H9 (cell line): ENCODE results near the gene LTBP2. TPM values are rescaled to one million over a fixed set of nuclear protein-coding genes. Genes with fewer than 3 reads are reported as not detected.

Experiments used
- DNase-seq: peaks from one replicate; pipeline ENCODE4 v3.0.0-alpha.2; 2017
- H2AFZ ChIP-seq: one replicate; pipeline ENCODE4 v1.6.1; 2013; ENCODE audit warnings: mild to moderate bottlenecking, low read length, control low read depth, moderate library complexity
- H2AK5ac ChIP-seq: 2 replicates; pipeline ENCODE4 v1.6.1; 2013; ENCODE audit warnings: low read length, control low read depth, mixed read lengths; ENCODE audit not compliant: insufficient read length
- H2BK120ac ChIP-seq: one replicate; pipeline ENCODE4 v1.6.1; 2013; ENCODE audit warnings: low read depth, mild to moderate bottlenecking, low read length, control low read depth, inconsistent platforms; ENCODE audit not compliant: poor library complexity, severe bottlenecking
- H2BK12ac ChIP-seq: 2 replicates; pipeline ENCODE4 v1.6.1; 2013; ENCODE audit warnings: low read length, control low read depth, mixed read lengths, low read depth; ENCODE audit not compliant: insufficient read length
- H2BK15ac ChIP-seq: 2 replicates; pipeline ENCODE4 v1.6.1; 2013; ENCODE audit warnings: low read depth, low read length, control low read depth
- H2BK20ac ChIP-seq: one replicate; pipeline ENCODE4 v1.6.1; 2013; ENCODE audit warnings: low read depth, mild to moderate bottlenecking, low read length, control low read depth, inconsistent platforms; ENCODE audit not compliant: poor library complexity, severe bottlenecking
- H2BK5ac ChIP-seq: 2 replicates; pipeline ENCODE4 v1.6.1; 2013; ENCODE audit warnings: low read length, control low read depth, mixed read lengths; ENCODE audit not compliant: insufficient read length
- H3K14ac ChIP-seq: 2 replicates; pipeline ENCODE4 v1.6.1; 2013; ENCODE audit warnings: low read length, control low read depth; ENCODE audit not compliant: insufficient read depth
- H3K18ac ChIP-seq: 2 replicates; pipeline ENCODE4 v1.6.1; 2013; ENCODE audit warnings: low read depth, mild to moderate bottlenecking, mixed read lengths, low read length, control low read depth; ENCODE audit not compliant: insufficient read length
- H3K23ac ChIP-seq: 2 replicates; pipeline ENCODE4 v1.6.1; 2013; ENCODE audit warnings: low read length, control low read depth, mixed read lengths, low read depth; ENCODE audit not compliant: insufficient read length
- H3K23me2 ChIP-seq: 2 replicates; pipeline ENCODE4 v1.6.1; 2013; ENCODE audit warnings: low read depth, mild to moderate bottlenecking, mixed read lengths, low read length, control low read depth; ENCODE audit not compliant: insufficient read length, poor library complexity, severe bottlenecking
- H3K27ac ChIP-seq: 2 replicates; pipeline ENCODE4 v1.5.1; 2013; ENCODE audit warnings: low read length, control low read depth, mixed read lengths, low read depth; ENCODE audit not compliant: insufficient read length
- H3K27me3 ChIP-seq: 2 replicates; pipeline ENCODE4 v1.6.1; 2013; ENCODE audit warnings: low read length, control low read depth, inconsistent platforms; ENCODE audit not compliant: insufficient read depth
- H3K4ac ChIP-seq: 2 replicates; pipeline ENCODE4 v1.6.1; 2013; ENCODE audit warnings: low read depth, mild to moderate bottlenecking, control low read depth, inconsistent platforms, low read length, moderate library complexity
- H3K4me1 ChIP-seq: 2 replicates; pipeline ENCODE4 v1.6.1; 2013; ENCODE audit warnings: low read length, control low read depth, inconsistent platforms; ENCODE audit not compliant: insufficient read depth
- H3K4me2 ChIP-seq: 2 replicates; pipeline ENCODE4 v1.6.1; 2013; ENCODE audit warnings: low read length, control low read depth, mixed read lengths; ENCODE audit not compliant: insufficient read length, insufficient read depth
- H3K56ac ChIP-seq: 2 replicates; pipeline ENCODE4 v1.6.1; 2013; ENCODE audit warnings: low read depth, mild to moderate bottlenecking, mixed read lengths, low read length, control low read depth; ENCODE audit not compliant: insufficient read length
- H3K79me1 ChIP-seq: 2 replicates; pipeline ENCODE4 v1.6.1; 2013; ENCODE audit warnings: low read depth, mild to moderate bottlenecking, moderate library complexity, low read length, control low read depth, inconsistent platforms; ENCODE audit not compliant: insufficient read depth, poor library complexity, severe bottlenecking
- H3K79me2 ChIP-seq: 2 replicates; pipeline ENCODE4 v1.6.1; 2013; ENCODE audit warnings: low read length, control low read depth, inconsistent platforms; ENCODE audit not compliant: insufficient read depth
- H3K9ac ChIP-seq: 2 replicates; pipeline ENCODE4 v1.6.1; 2013; ENCODE audit warnings: low read length, control low read depth, mixed read lengths; ENCODE audit not compliant: insufficient read length; ENCODE audit errors: extremely low read depth
- H3K9me3 ChIP-seq: one replicate; pipeline ENCODE4 v1.6.1; 2013; ENCODE audit warnings: low read depth, low read length, inconsistent platforms; ENCODE audit not compliant: control insufficient read depth
- H3T11ph ChIP-seq: one replicate; pipeline ENCODE4 v1.6.1; 2013; ENCODE audit warnings: mild to moderate bottlenecking, low read length, control low read depth, inconsistent platforms
- H4K20me1 ChIP-seq: one replicate; pipeline ENCODE4 v1.6.1; 2013; ENCODE audit not compliant: control insufficient read depth, insufficient read length, insufficient read depth
- H4K5ac ChIP-seq: 2 replicates; pipeline ENCODE4 v1.6.1; 2013; ENCODE audit warnings: low read depth, mild to moderate bottlenecking, mixed read lengths, low read length, control low read depth; ENCODE audit not compliant: insufficient read length
- H4K8ac ChIP-seq: replicated peaks from 2 replicates; pipeline ENCODE4 v1.6.1; 2013; ENCODE audit warnings: low read length, control low read depth, mixed read lengths, low read depth; ENCODE audit not compliant: insufficient read length
- H4K91ac ChIP-seq: 2 replicates; pipeline ENCODE4 v1.6.1; 2013; ENCODE audit warnings: low read depth, mild to moderate bottlenecking, moderate library complexity, mixed read lengths, low read length, control low read depth; ENCODE audit not compliant: insufficient read length
- H3K27ac Mint-ChIP-seq, 3 experiments: 2 replicates in 2 of 3; 3 replicates in 1 of 3; pipeline ENCODE4 v1.8.0; 2020 to 2021; ENCODE audit warnings: mixed read lengths in 3 of 3, mild to moderate bottlenecking in 1 of 3, moderate library complexity in 1 of 3
- H3K27me3 Mint-ChIP-seq: 2 replicates; pipeline ENCODE4 v1.8.0; 2021; ENCODE audit warnings: low read depth, mild to moderate bottlenecking, moderate library complexity, mixed read lengths
- H3K36me3 Mint-ChIP-seq, 3 experiments: 2 replicates in 2 of 3; 3 replicates in 1 of 3; pipeline ENCODE4 v1.8.0; 2020 to 2021; ENCODE audit warnings: low read depth in 3 of 3, mixed read lengths in 3 of 3; ENCODE audit not compliant: insufficient read depth in 1 of 3
- H3K4me1 Mint-ChIP-seq, 2 experiments: 2 replicates each; pipeline ENCODE4 v1.8.0; 2020; ENCODE audit warnings: mixed read lengths in 2 of 2
- H3K4me3 Mint-ChIP-seq, 2 experiments: 2 replicates in 1 of 2; 3 replicates in 1 of 2; pipeline ENCODE4 v1.8.0; 2020 to 2021; ENCODE audit warnings: mild to moderate bottlenecking in 2 of 2, mixed read lengths in 2 of 2, moderate library complexity in 1 of 2
- H3K9me3 Mint-ChIP-seq, 2 experiments: 2 replicates in 1 of 2; 3 replicates in 1 of 2; pipeline ENCODE4 v1.8.0; 2020; ENCODE audit warnings: mild to moderate bottlenecking in 2 of 2, mixed read lengths in 2 of 2, moderate library complexity in 1 of 2
- CTCF ChIP-seq: fragments of 200-600 bp; sonication (generic); conservative IDR thresholded peaks from 3 replicates; pipeline ENCODE4 v1.8.0; 2021; ENCODE audit warnings: antibody characterized with exemption, mild to moderate bottlenecking
- WGBS: extraction: QIAGEN DNeasy Blood & Tissue Kit; methylation state at CpG from one replicate; pipeline ENCODE4 v1.1.7; 2013; ENCODE audit warnings: missing lambda C conversion rate, low lambda C conversion rate, mixed read lengths; ENCODE audit not compliant: insufficient read length; ENCODE audit errors: extremely low coverage; 5-methylcytosine and 5-hydroxymethylcytosine counted together
- total RNA-seq: library from RNA; stranded (reverse); gene quantifications from 2 replicates; pipeline ENCODE4 v1.2.1, GENCODE V29; 2021

The LTBP2 gene
- total RNA-seq, 1 experiment from 2014 or later: 0.77 TPM

- DNase-seq: no peak
- no peaks in the 10 kb centered on the region for H3K9me3 ChIP-seq
- H4K91ac ChIP-seq: no peak overlapping the region
- no peak overlapping the region for H4K5ac ChIP-seq
- peaks cover 19 to 21% of the 10 kb centered on the region in 2 experiments for H3K4me1 Mint-ChIP-seq
- H2AK5ac ChIP-seq: no peak overlapping the region
- no peak overlapping the region for H2BK20ac ChIP-seq
- H4K20me1 ChIP-seq: no peaks in the 10 kb centered on the region
- no peak overlapping the region for H3K23ac ChIP-seq
- no peak overlapping the region for H3K9ac ChIP-seq
- no peak overlapping the region for H4K8ac ChIP-seq
- no CpG with 5 or more reads among the region's 16 CpGs for WGBS
- H3K9me3 Mint-ChIP-seq: peaks cover 5% of the 10 kb centered on the region in 2 experiments; a peak in 4 of 5 replicates
- H3K79me2 ChIP-seq: no peaks in the 10 kb centered on the region
- H2BK15ac ChIP-seq: no peak overlapping the region
- H3K4me1 ChIP-seq: no peaks in the 10 kb centered on the region; the same call in 1 of the 2 replicates
- no peak overlapping the region for H2BK12ac ChIP-seq
- TF ChIP-seq CTCF: no peak
- H3K18ac ChIP-seq: no peak overlapping the region
- peaks cover 71% of the 10 kb centered on the region for H3K27me3 Mint-ChIP-seq
- H2BK5ac ChIP-seq: no peak overlapping the region
- peak overlapping the region in 1 of 2 experiments; percentile 23; a peak in 1 of 5 replicates for H3K4me3 Mint-ChIP-seq
- H3K27ac ChIP-seq: no peak overlapping the region
- peaks cover 26% of the 10 kb centered on the region for H3K27me3 ChIP-seq
- H3K27ac Mint-ChIP-seq: peak overlapping the region in 1 of 3 experiments; percentile 16; a peak in 1 of 7 replicates
- H2BK120ac ChIP-seq: no peak overlapping the region
- peaks cover 0 to 5% (median 0%) of the 10 kb centered on the region in 3 experiments; a peak in 2 of 7 replicates for H3K36me3 Mint-ChIP-seq
- H3K14ac ChIP-seq: no peak overlapping the region
- no peak overlapping the region for H3T11ph ChIP-seq
- no peak overlapping the region for H3K56ac ChIP-seq
- no peak overlapping the region for H3K4ac ChIP-seq
- H3K23me2 ChIP-seq: peaks cover 15% of the 10 kb centered on the region
- H3K79me1 ChIP-seq: no peaks in the 10 kb centered on the region
- no peak overlapping the region for H2AFZ ChIP-seq
- H3K4me2 ChIP-seq: no peak overlapping the region
Observed at GRCh38 chr14:74613211-74613914, 1.3 kb upstream of the LTBP2 start.
